HS-5 (cell line): ENCODE data around the gene LDLRAD3.

Source experiments
- DNase-seq: peaks from one replicate; pipeline ENCODE4 v3.0.0-alpha.2; 2012; ENCODE audit warnings: low read depth

Gene LDLRAD3

GRCh38 chr11:36135076-36135475, 191.2 kb downstream of the LDLRAD3 start:
- DNase-seq, result no peak

- DNase-seq, result no peak
Measured at GRCh38 chr11:36139767-36140166, 195.9 kb downstream of the LDLRAD3 start.

GRCh38 chr11:36141196-36141953, 197.5 kb downstream of the LDLRAD3 start:
- no peak for DNase-seq

- DNase-seq, result no peak
Measured at GRCh38 chr11:36141956-36142355, 198.1 kb downstream of the LDLRAD3 start.

- DNase-seq, result no peak
Measured at GRCh38 chr11:36142439-36142838, 198.6 kb downstream of the LDLRAD3 start.

- DNase-seq, result no peak
Measured at GRCh38 chr11:36142879-36143278, 199.0 kb downstream of the LDLRAD3 start.

- no peak for DNase-seq
Measured at GRCh38 chr11:36146437-36146836, 202.6 kb downstream of the LDLRAD3 start.

- no peak for DNase-seq
Measured at GRCh38 chr11:36147491-36147890, 203.6 kb downstream of the LDLRAD3 start.

GRCh38 chr11:36148701-36149100, 204.8 kb downstream of the LDLRAD3 start:
- no peak for DNase-seq

GRCh38 chr11:36149538-36150242, 205.8 kb downstream of the LDLRAD3 start:
- DNase-seq, result peak; percentile 100

- no peak for DNase-seq
Measured at GRCh38 chr11:36150986-36151385, 207.1 kb downstream of the LDLRAD3 start.

GRCh38 chr11:36151933-36152580, 208.2 kb downstream of the LDLRAD3 start:
- DNase-seq, result no peak

- DNase-seq, result no peak
Measured at GRCh38 chr11:36153551-36153950, 209.7 kb downstream of the LDLRAD3 start.

- no peak for DNase-seq
Measured at GRCh38 chr11:36155124-36155561, 211.3 kb downstream of the LDLRAD3 start.

GRCh38 chr11:36155770-36156160, 211.9 kb downstream of the LDLRAD3 start:
- DNase-seq, result no peak

- DNase-seq, result no peak
Measured at GRCh38 chr11:36156161-36156816, 212.4 kb downstream of the LDLRAD3 start.

GRCh38 chr11:36156817-36157519, 213.1 kb downstream of the LDLRAD3 start:
- no peak for DNase-seq

GRCh38 chr11:36160091-36160490, 216.2 kb downstream of the LDLRAD3 start:
- DNase-seq, result no peak

- no peak for DNase-seq
Measured at GRCh38 chr11:36161572-36161971, 217.7 kb downstream of the LDLRAD3 start.

- DNase-seq, result no peak
Measured at GRCh38 chr11:36162006-36162882, 218.4 kb downstream of the LDLRAD3 start.
